Measurements from ENCODE around the gene ATP11C. TPM values are rescaled to one million over a fixed set of nuclear protein-coding genes. Genes with fewer than 3 reads are reported as not detected.

Gene ATP11C
- total and polyA plus RNA-seq, 2 of the 4 experiments (the other 2 are of a cell fraction): 19.3 to 40.0 TPM

- Histone ChIP-seq H3K9ac (ENCODE audit: low read depth, low read length) (no peak overlapping the region), H3K27me3 (ENCODE audit: control insufficient read depth, insufficient read depth, low read length) (no peaks in the 10 kb centered on the region), H2AK9ac (replicated peaks; ENCODE audit: low read depth, low read length, poor library complexity) (no peak overlapping the region), H2AFZ (replicated peaks; ENCODE audit: low read length, poor library complexity) (no peak overlapping the region), H3K79me1 (ENCODE audit: low read depth in 1 of 2, low read length in 2 of 2) (no peaks in the 10 kb centered on the region), H3K4me2 (ENCODE audit: low read depth, low read length) (no peak overlapping the region), H3K14ac (replicated peaks; ENCODE audit: low read depth, low read length) (no peak overlapping the region), H2BK15ac (ENCODE audit: low read depth, low read length) (no peak overlapping the region), H3K9me1 (ENCODE audit: insufficient read depth, low read length) (no peaks in the 10 kb centered on the region), H3K27ac (ENCODE audit: insufficient read depth, low read length) (no peak overlapping the region), H4K91ac (ENCODE audit: insufficient read depth, low read depth, low read length) (no peak overlapping the region), H2BK120ac (ENCODE audit: low read depth, low read length) (no peak overlapping the region), H2BK20ac (ENCODE audit: low read depth, low read length) (no peak overlapping the region), H3K18ac (ENCODE audit: low read depth, low read length) (no peak overlapping the region), H3K36me3 (ENCODE audit: control insufficient read depth, insufficient read depth, low read length) (0 out of 2 replicates have a peak, but pooled peaks cover under 1% of the 10 kb centered on the region), H3K4ac (ENCODE audit: low read depth, low read length) (no peak overlapping the region), H3K23ac (ENCODE audit: low read depth, low read length) (no peak overlapping the region), H2BK5ac (ENCODE audit: low read depth, low read length, poor library complexity, severe bottlenecking) (no peak overlapping the region), H4K20me1 (ENCODE audit: insufficient read depth, low read length) (no peaks in the 10 kb centered on the region), H3K4me1 (ENCODE audit: control insufficient read depth, insufficient read depth, low read length) (no peaks in the 10 kb centered on the region), H3K56ac (ENCODE audit: extremely low read depth, insufficient read depth, low read length) (no peak overlapping the region), H4K5ac (ENCODE audit: low read depth, low read length) (no peak overlapping the region), H2AK5ac (ENCODE audit: low read depth, low read length) (no peak overlapping the region), H3K4me3 (ENCODE audit: insufficient read depth, low read depth, low read length) (no peak overlapping the region), H4K8ac (ENCODE audit: low read depth in 2 of 2, low read length in 2 of 2) (no peak overlapping the region), H3K9me3 (ENCODE audit: control insufficient read depth, insufficient read depth, low read length) (no peaks in the 10 kb centered on the region)
- ChIA-PET POLR2A (ENCODE audit: unreplicated experiment) (no interaction called here), CTCF (interaction anchor here (0.6 kb wide), 1 partner anchor 152 kb away, joined by 7 read pairs; no protein-coding TSS in a partner anchor)
- DNase-seq (no peak), ATAC-seq (ENCODE audit: low read depth) (no peak)
- in situ Hi-C loops (cut with MboI; ENCODE audit: low sequenced_read_pairs) (no loop called here), intact Hi-C loops (cut with micrococcal nuclease) (no loop called here), dilution Hi-C loops (cut with HindIII; ENCODE audit: low sequenced_read_pairs, unreplicated experiment) (no loop called here)
- TSS peak; percentile 33 for BruUV-seq (replicated peaks)
- TF ChIP-seq MAFK (IDR thresholded peaks at IDR 0.05; ENCODE audit: low read depth, low read length) (no peak), USF2 (IDR thresholded peaks at IDR 0.05; ENCODE audit: low read depth, low read length) (no peak)
- no CpG with 5 or more reads among the region's 1 CpG for WGBS, 2 experiments (ENCODE audit: extremely low coverage in 2 of 2, insufficient read length in 1 of 2)
These were observed 196.7 kb downstream of the ATP11C start for GRCh38 chrX:139736151-139736550.
